ENCODE data around the gene KRT17. TPM values are rescaled to one million over a fixed set of nuclear protein-coding genes. Genes with fewer than 3 reads are reported as not detected.

KRT17 gene
- total and polyA plus RNA-seq, 8 donors = 4.1 to 85.6 (median 6.6) TPM

DNA sequence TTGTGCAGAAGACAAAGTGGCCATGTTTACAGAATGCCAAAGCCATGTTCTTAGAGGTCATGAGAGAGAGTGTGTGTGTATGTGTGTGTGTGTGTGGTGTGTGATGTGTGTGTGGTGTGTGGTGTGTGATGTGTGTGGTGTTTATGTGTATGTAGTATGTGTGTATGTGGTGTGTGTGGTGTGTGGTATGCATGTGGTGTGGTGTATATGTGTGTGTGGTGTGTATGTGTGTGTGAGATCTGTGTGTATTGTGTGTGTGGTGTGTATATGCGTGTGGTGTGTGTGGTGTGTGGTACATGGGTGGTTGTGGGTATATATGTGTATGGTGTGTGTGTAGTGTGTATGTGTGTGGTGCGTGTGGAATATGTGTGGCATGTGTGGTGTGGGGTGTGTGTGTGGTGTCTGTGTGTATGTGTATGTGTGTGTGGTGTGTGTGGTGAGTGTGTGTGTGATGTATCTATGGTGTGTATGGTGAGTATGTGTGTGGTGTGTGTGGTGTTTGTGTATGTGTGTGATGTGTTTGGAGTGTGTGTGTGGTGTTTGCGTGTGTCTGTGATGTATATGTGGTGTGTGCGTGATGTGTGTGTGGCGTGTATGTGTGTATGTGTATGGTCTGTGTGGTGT lies 8.2 kb upstream of the KRT17 start:
- H3K4me1 ChIP-seq = no peaks in the 10 kb centered on the region
- intact Hi-C loops (cut with DNase I) = no loop called here
- TF ChIP-seq, protein P1, sequence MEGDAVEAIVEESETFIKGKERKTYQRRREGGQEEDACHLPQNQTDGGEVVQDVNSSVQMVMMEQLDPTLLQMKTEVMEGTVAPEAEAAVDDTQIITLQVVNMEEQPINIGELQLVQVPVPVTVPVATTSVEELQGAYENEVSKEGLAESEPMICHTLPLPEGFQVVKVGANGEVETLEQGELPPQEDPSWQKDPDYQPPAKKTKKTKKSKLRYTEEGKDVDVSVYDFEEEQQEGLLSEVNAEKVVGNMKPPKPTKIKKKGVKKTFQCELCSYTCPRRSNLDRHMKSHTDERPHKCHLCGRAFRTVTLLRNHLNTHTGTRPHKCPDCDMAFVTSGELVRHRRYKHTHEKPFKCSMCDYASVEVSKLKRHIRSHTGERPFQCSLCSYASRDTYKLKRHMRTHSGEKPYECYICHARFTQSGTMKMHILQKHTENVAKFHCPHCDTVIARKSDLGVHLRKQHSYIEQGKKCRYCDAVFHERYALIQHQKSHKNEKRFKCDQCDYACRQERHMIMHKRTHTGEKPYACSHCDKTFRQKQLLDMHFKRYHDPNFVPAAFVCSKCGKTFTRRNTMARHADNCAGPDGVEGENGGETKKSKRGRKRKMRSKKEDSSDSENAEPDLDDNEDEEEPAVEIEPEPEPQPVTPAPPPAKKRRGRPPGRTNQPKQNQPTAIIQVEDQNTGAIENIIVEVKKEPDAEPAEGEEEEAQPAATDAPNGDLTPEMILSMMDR (IDR thresholded peaks at IDR 0.05) = no peak
- H3K4me3 ChIP-seq = no peak overlapping the region
- no peak for ATAC-seq
- H3K27ac ChIP-seq = no peak overlapping the region
- H3K36me3 ChIP-seq = no peaks in the 10 kb centered on the region
- H3K27me3 ChIP-seq = no peaks in the 10 kb centered on the region
- no peaks in the 10 kb centered on the region for H3K9me3 ChIP-seq
- DNase-seq = peak in 1 of 4 donors; percentile 0

DNA sequence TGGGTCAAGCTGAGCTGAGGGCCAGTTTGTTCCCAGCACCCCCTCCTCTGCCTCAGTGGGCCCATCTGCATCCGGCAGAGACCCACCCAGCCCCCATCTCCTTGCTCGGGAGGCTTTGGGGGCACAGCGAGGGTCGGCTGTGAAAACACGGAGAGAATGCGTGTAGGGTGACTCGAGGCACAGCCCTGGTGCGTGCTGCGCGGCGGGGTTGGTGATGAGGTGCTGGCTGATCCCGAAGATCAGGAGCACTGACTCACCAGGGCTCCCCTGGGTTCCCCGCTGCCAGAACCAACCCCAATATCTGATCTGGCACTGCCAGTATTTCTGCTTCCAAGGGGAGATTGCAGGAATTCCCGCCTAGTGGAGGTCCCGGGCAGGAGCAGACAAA lies 7.5 kb upstream of the KRT17 start:
- ATAC-seq = no peak
- peak in 1 of 4 donors; percentile 67 for DNase-seq
- Histone ChIP-seq H3K4me3 (no peak overlapping the region), H3K27me3 (no peaks in the 10 kb centered on the region), H3K27ac (no peak overlapping the region), H3K36me3 (no peaks in the 10 kb centered on the region), H3K4me1 (no peaks in the 10 kb centered on the region), H3K9me3 (no peaks in the 10 kb centered on the region)
- intact Hi-C loops (cut with DNase I) = no loop called here
- TF ChIP-seq, protein P1 (IDR thresholded peaks at IDR 0.05) = no peak

DNA sequence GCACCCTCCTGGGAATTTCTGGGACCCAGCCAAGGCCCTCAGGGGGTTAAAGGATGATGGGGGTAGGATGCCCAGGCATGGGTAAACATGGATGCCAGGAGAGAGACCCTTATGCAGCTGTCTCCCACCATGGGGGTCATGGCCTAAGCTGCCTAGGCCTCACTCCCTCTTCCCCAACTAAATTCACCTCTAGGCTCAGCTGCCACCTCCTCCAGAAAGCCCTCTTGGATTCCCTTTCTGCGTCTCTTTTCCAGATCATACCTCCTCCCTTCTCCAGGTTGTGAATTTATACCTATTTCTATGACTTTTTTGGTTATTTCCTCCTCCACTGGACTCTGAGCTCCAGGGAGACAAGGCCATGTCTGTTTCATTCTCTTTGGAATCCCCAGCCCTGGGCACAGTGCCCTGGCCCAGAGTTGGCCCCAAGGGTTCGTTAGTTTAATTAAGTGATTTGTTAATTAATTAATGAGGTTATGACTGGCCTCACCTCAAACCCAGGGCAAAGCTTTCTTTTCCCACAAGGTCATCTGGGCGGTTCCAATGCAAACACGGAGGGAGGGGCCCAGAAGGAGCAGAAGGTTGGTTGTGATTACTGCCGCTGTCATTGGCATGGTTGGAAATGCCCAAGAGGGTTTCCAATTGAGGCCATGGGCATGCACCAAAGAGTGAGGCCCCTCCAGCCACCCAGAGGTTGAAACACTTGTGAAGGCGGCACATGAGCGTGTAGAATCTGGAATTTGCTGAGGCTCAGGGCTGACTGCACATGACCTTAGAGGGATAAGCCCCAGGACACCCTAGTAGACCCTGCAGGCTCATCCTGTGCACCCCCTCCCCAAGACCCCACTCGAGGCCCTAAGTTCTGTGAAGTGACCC lies 6.9 kb upstream of the KRT17 start:
- H3K36me3 ChIP-seq = no peaks in the 10 kb centered on the region
- H3K4me1 ChIP-seq = no peaks in the 10 kb centered on the region
- TF ChIP-seq, protein P1 (IDR thresholded peaks at IDR 0.05) = no peak
- intact Hi-C loops (cut with DNase I) = no loop called here
- H3K9me3 ChIP-seq = no peaks in the 10 kb centered on the region
- no peak overlapping the region for H3K27ac ChIP-seq
- ATAC-seq (no peak), DNase-seq (peak in 1 of 4 donors; percentile 5)
- no peak overlapping the region for H3K4me3 ChIP-seq
- H3K27me3 ChIP-seq = no peaks in the 10 kb centered on the region

DNA sequence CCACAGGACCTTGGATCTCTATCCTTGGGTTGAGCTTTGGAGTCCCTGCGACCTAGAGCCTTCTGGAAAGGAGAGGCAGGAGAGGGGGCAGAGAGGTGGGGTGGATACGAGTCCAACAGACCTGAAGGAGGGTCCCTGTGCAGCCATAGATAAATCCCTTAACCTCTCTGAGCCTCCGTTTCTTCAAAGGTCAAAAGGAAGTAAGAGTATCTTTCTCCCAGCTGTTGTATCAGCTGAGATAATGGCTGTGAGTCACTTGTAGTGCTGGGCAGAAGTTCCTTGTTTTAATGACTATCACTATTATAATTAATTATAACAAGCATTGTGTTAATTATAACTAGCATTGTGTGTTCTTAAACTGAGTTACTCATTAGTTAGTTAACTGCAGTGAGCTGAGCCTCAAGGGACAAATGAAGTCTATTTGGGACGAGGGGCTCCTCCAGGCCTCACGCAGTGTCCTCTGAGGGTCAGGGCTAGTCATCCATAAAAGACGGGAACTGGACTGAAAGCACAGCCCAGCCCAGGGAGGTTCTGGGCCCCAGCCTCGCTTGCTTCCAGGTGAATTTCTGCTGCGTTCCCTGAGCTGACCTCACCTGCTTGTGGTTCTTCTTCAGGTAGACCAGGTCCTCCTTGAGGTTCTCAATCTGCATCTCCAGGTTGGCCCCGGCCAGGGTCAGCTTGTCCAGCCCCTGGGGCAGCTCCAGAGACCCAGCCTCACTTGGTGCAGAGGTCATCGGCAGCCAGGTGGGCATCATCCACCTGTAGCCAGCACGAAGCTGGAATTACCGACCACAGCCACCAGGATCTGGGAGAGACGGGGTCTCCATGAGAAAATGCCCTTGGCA lies 5.7 kb upstream of the KRT17 start:
- no peak for ATAC-seq
- no peak overlapping the region for H3K4me3 ChIP-seq
- H3K4me1 ChIP-seq = no peaks in the 10 kb centered on the region
- H3K36me3 ChIP-seq = no peaks in the 10 kb centered on the region
- H3K27me3 ChIP-seq = peaks cover 0 to 8% of the 10 kb centered on the region in 2 donors
- DNase-seq = no peak
- intact Hi-C loops (cut with DNase I) = no loop called here
- no peak overlapping the region for H3K27ac ChIP-seq
- TF ChIP-seq, protein P1 (IDR thresholded peaks at IDR 0.05) = no peak
- H3K9me3 ChIP-seq = no peaks in the 10 kb centered on the region
